Activated T-helper 1 cell treated with anti-CD3 and anti-CD28 coated beads, Interleukin-12 subunit alpha, Interleukin-12 subunit beta, Interleukin-2, Interleukin-4 antibody, amounts not matched to agents 30 ng/mL and 10 ng/mL and 1 ng/mL, durations not matched to agents 14 hours and 24 hours and 36 hours (primary cell): Measurements from ENCODE around the gene BIN1. TPM values are rescaled to one million over a fixed set of nuclear protein-coding genes. Genes with fewer than 3 reads are reported as not detected.

Experiments used
- DNase-seq: peaks from one replicate; pipeline ENCODE4 v3.0.0; 2021; ENCODE audit warnings: low spot score
- H3K27ac Mint-ChIP-seq: one replicate; pipeline ENCODE4 v1.8.0; 2021; ENCODE audit warnings: mild to moderate bottlenecking, mixed read lengths
- H3K27me3 Mint-ChIP-seq: one replicate; pipeline ENCODE4 v1.8.0; 2022; ENCODE audit warnings: mild to moderate bottlenecking, moderate library complexity, mixed read lengths; ENCODE audit not compliant: insufficient read depth
- H3K36me3 Mint-ChIP-seq: one replicate; pipeline ENCODE4 v1.8.0; 2021; ENCODE audit warnings: low read depth, mixed read lengths
- H3K4me1 Mint-ChIP-seq: one replicate; pipeline ENCODE4 v1.8.0; 2021; ENCODE audit warnings: low read depth, mixed read lengths
- H3K4me3 Mint-ChIP-seq: one replicate; pipeline ENCODE4 v1.8.0; 2021; ENCODE audit warnings: mild to moderate bottlenecking, moderate library complexity, mixed read lengths
- H3K9me3 Mint-ChIP-seq: one replicate; pipeline ENCODE4 v1.8.0; 2021; ENCODE audit warnings: mixed read lengths
- intact Hi-C: fragments of 100-400 bp; cut with micrococcal nuclease; formaldehyde crosslinking; loops from one replicate; pipeline ENCODE4 v1.15.1; 2024
- total RNA-seq: library from RNA; stranded (reverse); gene quantifications from 2 replicates; pipeline ENCODE4 v1.2.3, GENCODE V29; 2022

BIN1 gene
- total RNA-seq, 1 donor from 2014 or later, result 41.9 TPM

DNA sequence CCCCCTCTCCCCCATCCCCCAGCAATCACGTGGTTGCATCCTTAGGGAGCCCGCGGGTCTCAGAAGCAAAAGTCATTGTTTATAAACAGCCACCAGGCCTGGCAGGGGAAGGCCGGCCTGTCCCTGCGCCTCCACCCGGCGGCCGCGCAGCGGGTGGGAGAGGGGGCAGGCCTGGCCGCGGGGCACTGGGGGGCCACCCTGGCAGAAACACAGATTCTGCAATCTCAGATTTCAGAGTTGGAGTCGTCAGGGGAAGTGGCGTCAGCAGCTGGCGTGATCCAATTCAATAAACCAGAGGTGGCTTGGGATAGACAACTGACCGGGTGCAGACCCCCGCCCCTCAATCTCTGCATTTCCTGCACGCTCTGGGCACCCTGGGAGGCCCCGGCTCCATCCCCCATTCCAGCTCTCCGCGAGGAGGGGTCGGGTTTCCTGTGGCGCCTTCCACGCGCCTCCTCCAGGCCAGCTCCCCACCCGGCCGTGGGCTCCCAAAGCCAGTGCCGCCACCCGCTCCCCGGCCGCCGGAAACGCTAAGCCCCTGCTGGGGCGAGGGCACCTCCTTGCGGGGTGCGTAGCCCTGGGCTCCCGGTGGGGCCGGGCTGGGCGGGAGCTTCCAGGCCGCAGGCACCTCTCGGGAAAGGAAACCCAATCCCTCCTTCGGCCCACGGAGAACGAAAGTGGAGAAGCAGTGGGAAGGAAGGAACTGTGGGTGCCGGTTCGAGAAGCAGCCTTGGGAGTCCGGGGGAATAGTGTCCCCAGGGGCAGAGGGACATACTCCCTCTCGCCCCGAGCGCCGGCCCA lies 1.1 kb downstream of the BIN1 start:
- peak overlapping the region; percentile 76 for H3K4me3 Mint-ChIP-seq
- intact Hi-C loops, result no loop called here
- DNase-seq, result no peak
- no peak overlapping the region for H3K27ac Mint-ChIP-seq
- no peaks in the 10 kb centered on the region for H3K9me3 Mint-ChIP-seq
- H3K27me3 Mint-ChIP-seq, result peaks cover 36% of the 10 kb centered on the region
- peaks cover 6% of the 10 kb centered on the region for H3K4me1 Mint-ChIP-seq
- no peaks in the 10 kb centered on the region for H3K36me3 Mint-ChIP-seq

DNA sequence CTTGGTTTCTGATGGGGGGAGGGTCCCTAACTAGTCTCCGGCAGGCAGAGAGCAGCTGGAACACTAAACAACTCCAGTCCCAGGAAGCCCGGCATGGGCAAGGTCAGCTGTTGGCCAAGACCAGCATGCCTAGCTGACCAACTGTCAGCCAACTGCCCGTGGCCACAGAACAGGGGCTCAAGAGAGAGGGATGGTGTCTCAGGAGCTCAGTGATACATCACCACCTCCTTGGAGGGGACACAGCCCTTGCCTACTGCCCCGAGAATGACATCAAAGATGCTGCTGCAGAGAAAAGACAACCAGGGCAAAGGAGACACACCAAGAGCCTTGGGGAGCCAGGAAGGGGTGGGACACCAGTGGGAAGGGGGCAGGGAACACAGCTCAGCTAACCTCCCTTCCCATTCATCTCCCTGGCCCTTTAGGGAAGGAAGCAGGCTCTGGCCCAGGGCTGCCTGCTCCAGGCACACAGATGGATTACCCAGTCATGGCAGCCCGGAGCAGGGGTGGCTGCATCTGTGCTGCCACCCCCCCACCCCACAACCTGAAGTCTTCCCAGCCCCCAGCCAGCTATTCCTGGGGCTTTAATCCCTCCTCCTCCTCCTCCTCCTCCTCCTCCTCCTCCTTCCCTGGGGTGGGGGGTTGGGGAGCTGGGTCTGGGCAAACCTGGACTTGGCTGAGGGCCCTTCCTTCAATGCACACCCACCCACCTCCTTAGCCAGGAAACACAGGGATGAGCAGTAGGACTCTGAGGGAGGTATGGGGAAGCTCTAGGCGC lies 1.9 kb downstream of the BIN1 start:
- DNase-seq, result no peak
- intact Hi-C loops, result no loop called here
- peaks cover 34% of the 10 kb centered on the region for H3K27me3 Mint-ChIP-seq
- no peaks in the 10 kb centered on the region for H3K36me3 Mint-ChIP-seq
- no peaks in the 10 kb centered on the region for H3K9me3 Mint-ChIP-seq
- no peak overlapping the region for H3K27ac Mint-ChIP-seq
- peak overlapping the region; percentile 56 for H3K4me3 Mint-ChIP-seq
- peaks cover 6% of the 10 kb centered on the region for H3K4me1 Mint-ChIP-seq

DNA sequence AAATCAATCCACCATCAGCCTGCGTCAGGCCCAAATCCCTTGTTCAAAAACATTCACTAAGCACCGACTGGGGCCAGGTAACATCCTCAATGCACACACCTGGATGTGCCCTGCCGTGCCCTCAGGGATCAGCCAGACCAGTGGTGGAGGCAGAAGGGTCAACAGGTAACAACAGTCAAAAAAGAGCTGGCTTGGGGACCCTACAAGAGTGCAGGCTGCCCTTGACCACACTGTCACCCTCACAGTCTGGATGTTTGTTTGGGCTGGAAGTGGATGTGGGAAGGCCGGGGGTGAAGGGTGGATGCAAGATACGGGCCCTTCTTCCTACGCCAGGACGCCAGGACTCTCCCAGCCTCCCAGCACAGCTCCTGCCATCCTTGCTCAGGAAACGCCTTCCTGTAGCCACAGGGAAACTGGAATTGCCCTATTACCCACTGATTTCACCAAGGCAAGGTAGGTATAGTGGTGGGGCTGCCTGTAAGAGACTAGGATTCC lies 2.7 kb downstream of the BIN1 start:
- Mint-ChIP-seq H3K36me3 (no peaks in the 10 kb centered on the region), H3K4me1 (peaks cover 6% of the 10 kb centered on the region)

DNA sequence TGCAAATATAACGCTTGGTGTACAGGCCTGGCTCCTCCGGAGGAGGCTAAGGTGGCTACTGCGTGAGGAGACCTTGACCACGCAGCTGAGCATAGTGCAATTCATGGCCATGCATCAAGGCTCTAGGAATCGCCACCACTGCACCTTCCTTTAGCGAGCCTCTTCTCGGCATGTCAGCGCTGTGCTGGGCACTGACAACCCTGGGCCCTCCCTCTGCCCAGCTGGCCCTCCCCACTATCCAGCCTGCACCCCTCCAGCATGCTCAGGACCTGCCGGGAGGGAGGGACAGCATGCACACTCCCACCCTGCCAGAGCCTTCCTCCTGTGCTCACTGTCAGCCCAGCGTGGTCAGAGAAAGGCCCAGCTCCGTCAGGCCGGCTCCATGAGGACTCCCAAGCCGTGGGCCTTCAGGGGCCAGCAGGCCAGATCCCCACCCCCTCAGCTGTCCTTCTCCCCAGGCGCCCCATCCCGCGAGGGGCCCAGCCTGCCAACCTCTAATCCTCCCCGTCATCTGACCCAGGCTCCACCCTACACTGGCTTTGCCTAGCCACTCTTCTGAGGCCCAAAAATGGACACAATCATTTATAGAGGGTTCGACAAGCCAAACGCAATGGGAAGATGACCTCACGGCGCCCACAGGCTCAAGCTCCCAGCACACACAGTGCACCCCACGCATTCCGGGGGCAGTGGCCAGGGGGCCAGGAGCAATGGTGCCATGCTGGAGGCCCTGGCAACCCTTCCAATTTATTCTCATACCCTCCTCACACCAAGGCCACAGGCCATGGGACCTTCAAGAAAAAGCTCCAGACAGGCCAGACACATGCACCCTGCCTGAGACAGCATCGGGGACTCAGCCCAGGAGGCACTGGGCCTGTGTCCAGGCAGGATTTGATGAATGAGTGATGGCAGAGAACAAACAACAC lies 3.5 kb downstream of the BIN1 start:
- H3K4me1 Mint-ChIP-seq, result peaks cover 6% of the 10 kb centered on the region
- H3K27me3 Mint-ChIP-seq, result peaks cover 28% of the 10 kb centered on the region
- intact Hi-C loops, result no loop called here
- no peak overlapping the region for H3K4me3 Mint-ChIP-seq
- H3K9me3 Mint-ChIP-seq, result no peaks in the 10 kb centered on the region
- no peak for DNase-seq
- H3K36me3 Mint-ChIP-seq, result no peaks in the 10 kb centered on the region
- H3K27ac Mint-ChIP-seq, result no peak overlapping the region

More for the DNA sequence above, 2.7 kb downstream of the BIN1 start:
- intact Hi-C loops, result no loop called here
- Mint-ChIP-seq H3K27me3 (peaks cover 31% of the 10 kb centered on the region), H3K9me3 (no peaks in the 10 kb centered on the region), H3K27ac (no peak overlapping the region), H3K4me3 (peak overlapping the region; percentile 56)
- DNase-seq, result no peak

DNA sequence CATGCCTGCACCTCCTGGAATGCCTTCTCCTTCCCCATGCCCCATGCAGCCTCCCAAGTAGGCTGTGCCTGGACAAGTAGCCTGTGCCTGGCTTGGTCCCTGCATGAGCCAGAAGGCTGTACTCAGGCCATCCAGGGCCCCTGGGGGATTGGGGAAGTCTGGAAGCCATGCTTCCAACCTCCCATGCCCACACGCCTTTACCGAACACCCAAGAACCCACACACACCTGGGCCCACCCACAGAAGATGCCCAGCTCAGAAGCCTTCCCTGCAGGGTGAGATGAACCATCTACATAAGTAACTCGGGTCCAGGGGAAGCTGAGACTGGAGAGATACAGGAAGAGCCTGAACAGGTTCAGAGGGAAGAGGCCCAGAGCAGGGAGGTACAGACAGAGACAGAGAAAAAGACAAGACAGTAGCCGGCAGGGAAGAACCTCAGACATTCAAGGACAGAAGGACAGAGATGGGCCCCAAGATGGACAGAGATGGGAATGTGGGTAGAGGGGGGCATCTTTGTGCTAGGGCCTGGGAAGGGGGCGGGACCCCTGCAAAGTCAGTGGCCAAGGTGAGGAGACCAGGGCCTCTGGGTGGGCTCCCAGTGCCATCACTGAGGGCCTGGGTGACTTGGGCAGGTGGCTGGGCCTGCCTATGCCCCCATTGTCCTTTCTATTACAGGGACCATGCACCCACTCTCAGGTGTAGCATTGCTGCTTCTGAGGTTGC lies 4.3 kb downstream of the BIN1 start:
- Mint-ChIP-seq H3K4me3 (no peak overlapping the region), H3K36me3 (no peaks in the 10 kb centered on the region), H3K9me3 (no peaks in the 10 kb centered on the region), H3K27me3 (peaks cover 22% of the 10 kb centered on the region), H3K27ac (no peak overlapping the region), H3K4me1 (peaks cover 4% of the 10 kb centered on the region)
- no peak for DNase-seq
- intact Hi-C loops, result no loop called here

DNA sequence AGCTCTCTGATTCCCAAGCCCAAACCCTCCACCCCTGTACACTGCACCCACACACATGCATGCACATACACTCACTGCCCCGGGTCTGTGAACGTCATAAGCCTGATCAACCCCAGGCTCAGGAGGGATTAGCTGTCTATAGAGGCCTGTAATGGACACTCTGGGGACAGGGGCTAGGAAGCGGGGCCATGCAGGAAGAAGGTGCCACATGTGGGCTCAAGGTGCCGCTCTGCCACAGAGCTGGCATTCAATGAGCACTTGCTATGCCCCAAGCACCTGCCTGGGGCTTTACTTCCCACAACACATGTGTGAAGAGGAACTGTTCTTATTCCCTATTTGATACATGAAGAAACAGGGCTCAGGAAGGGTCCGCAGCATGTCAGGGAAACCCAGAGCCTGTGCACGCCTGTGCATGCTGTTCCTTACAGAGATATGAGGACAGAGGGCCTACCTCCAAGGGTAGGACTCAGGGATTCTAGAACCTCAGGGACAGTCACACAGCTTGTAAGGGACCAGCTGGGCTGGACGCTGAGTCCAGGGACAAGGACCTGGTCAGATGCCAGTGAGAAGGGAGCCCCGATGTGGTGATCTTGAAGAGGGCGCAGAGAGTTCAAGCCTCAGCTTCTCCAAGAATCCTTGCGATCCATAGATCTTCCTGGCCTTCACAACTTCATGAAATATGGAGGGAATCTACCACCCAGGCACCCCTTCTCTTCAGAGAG lies 5.0 kb downstream of the BIN1 start:
- no peak overlapping the region for H3K27ac Mint-ChIP-seq
- H3K36me3 Mint-ChIP-seq, result no peaks in the 10 kb centered on the region
- intact Hi-C loops, result no loop called here
- H3K27me3 Mint-ChIP-seq, result peaks cover 20% of the 10 kb centered on the region
- H3K9me3 Mint-ChIP-seq, result no peaks in the 10 kb centered on the region
- no peak for DNase-seq
- no peaks in the 10 kb centered on the region for H3K4me1 Mint-ChIP-seq
- H3K4me3 Mint-ChIP-seq, result no peak overlapping the region

DNA sequence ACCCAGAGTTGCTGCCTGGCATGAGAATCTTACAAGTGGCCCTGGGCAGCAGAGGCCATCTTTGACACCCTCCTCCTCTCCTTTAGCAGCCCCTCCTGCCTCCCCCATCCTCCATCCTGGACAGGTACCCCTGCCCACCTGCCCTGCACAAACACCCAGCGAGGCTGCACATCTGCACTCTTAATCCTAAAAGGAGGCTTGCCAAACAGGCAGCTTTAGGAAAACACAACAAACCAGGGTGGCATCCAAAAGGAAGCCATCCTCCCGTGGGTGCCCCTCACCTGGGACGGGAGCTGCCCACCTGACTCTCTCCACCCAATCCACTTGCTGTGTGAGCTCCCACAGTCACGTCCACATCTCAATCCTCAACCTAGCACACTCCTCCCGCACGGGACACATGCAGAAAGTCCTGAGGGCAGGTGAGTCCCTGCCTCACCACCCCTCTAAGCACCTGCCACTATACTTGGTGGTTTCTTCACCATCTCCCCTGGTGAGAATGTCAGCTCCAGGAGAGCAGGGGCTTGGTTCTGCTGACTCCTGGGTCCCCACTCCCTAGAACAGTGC lies 5.8 kb downstream of the BIN1 start:
- Mint-ChIP-seq H3K27ac (no peak overlapping the region), H3K9me3 (no peaks in the 10 kb centered on the region), H3K4me3 (no peak overlapping the region), H3K36me3 (no peaks in the 10 kb centered on the region), H3K4me1 (no peaks in the 10 kb centered on the region), H3K27me3 (peaks cover 17% of the 10 kb centered on the region)
- intact Hi-C loops, result no loop called here
- no peak for DNase-seq

DNA sequence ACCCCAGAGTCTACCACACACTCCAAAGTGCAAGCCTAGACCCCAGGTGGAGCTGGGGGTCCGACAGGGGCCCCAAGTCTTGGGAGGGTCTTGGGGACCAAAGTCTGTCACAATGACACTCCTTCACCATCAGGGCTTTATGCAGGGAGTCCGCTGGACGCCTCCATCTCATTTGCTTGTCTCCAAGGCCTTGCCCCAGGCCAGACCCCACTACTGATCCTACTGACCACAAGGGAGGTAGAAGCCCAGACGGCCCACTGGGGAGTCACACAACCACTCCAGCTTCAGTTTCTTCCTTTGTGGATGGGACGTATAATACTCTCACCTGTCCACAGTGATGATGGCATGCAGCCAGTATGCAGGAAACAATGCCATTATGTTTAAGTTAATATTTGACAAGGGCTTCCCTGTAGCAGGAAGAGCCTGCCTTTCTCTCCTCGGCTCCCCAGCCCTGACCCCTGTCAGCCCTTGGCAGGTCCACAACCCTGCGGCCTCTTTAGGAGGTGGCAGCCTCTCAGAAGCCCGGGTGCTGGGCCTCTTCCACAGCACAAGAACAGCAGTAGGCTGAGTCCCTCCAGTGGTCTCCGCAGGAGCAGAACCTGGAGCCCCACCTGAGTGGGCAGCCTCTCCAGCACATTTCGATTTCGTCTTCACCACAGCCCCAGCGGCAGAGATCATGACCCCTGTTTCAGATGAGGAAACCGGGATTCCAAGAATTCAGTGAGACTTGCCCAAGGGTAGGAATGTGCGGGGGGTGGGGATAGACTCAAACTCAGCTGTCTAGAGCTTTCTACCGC lies 6.5 kb downstream of the BIN1 start:
- H3K36me3 Mint-ChIP-seq, result no peaks in the 10 kb centered on the region
- H3K4me1 Mint-ChIP-seq, result no peaks in the 10 kb centered on the region
- no peak overlapping the region for H3K27ac Mint-ChIP-seq
- H3K9me3 Mint-ChIP-seq, result no peaks in the 10 kb centered on the region
- intact Hi-C loops, result no loop called here
- no peak for DNase-seq
- no peak overlapping the region for H3K4me3 Mint-ChIP-seq
- peaks cover 19% of the 10 kb centered on the region for H3K27me3 Mint-ChIP-seq

DNA sequence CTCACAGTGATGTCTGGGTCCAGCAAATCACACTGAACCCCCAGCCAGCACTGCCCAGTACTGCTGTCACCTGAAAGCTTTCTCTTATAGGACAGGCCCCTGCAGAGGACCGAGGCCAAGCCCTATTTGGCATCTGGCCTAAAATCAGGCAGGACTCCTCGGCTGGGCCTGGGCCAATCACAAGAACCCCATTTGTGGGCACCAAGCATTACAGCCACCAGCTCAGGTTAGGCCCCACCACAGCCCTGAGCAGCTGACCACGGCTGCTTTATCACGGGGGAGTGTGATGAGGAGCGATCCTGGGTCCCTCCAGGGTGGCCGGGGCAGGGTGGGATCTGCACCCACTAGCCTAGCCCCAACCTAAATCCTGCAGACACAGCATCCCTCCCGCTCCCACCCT lies 8.2 kb downstream of the BIN1 start:
- no peak overlapping the region for H3K4me3 Mint-ChIP-seq

DNA sequence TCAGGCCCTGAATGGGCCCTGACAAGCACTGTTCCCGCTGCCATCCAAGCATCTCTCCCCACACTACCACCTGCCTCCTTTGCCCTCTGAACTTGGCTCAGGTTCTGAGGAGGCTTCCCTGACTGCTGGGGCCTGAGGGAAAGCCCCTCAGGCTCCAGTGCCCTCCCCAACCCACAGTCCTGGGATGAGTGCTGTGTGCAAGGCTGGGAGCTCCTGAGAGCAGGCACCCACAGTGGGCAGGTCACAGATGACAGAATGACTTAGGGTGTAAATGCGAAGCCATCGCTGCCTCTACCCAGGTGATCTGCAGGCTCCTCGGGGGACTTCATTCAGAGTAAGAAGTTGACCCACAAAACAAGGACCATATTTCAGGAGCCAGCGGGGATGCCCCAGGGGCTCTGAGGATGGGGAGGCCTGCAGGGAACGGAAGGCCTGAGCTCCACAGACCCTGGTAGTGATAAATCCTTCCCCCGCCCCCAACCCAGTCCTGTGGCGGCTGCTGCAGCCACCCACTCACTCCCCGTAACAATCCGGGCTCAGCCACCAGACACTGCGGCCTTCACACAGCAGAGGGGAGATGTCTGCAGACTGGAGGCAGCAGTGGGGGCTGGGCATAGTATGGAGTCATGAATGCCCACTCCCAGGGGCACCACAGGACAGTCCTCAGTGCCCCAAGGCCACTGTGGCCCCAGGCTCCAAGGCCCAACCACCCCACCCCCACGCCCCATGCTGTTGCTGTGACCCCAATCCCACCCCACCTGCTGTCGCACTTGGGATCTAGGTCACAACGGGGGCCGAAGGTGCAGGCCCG lies 8.9 kb downstream of the BIN1 start:
- intact Hi-C loops, result no loop called here
- Mint-ChIP-seq H3K4me3 (no peak overlapping the region), H3K36me3 (no peaks in the 10 kb centered on the region), H3K27ac (no peak overlapping the region), H3K4me1 (no peaks in the 10 kb centered on the region), H3K27me3 (peaks cover 13% of the 10 kb centered on the region), H3K9me3 (no peaks in the 10 kb centered on the region)
- DNase-seq, result no peak

More for the DNA sequence above, 8.2 kb downstream of the BIN1 start:
- no peaks in the 10 kb centered on the region for H3K9me3 Mint-ChIP-seq
- H3K36me3 Mint-ChIP-seq, result no peaks in the 10 kb centered on the region
- intact Hi-C loops, result no loop called here
- no peaks in the 10 kb centered on the region for H3K4me1 Mint-ChIP-seq
- DNase-seq, result no peak
- peaks cover 10% of the 10 kb centered on the region for H3K27me3 Mint-ChIP-seq
- no peak overlapping the region for H3K27ac Mint-ChIP-seq
